Natural killer cell (primary cell): ENCODE results near the gene TRIP13. TPM values are rescaled to one million over a fixed set of nuclear protein-coding genes. Genes with fewer than 3 reads are reported as not detected.
"Not testable (repeated sequence)": the region's sequence is repeated elsewhere in the genome, so short reads cannot be mapped to it uniquely, and the experiment has no call there.

ENCODE experiments used
- ATAC-seq, 3 donors: fragments of 150-1000 bp in 2 of 3; fragments of 200-7000 bp in 1 of 3; cut with Tn5 transposase; 1 replicate in 1 of 3; 2 replicates in 2 of 3; pipeline ENCODE4 v1.10.0; 2021; ENCODE audit warnings: mild to moderate bottlenecking in 2 of 3, moderate library complexity in 2 of 3
- DNase-seq, 2 donors: peaks; one replicate each; pipeline versions ENCODE4 v3.0.0 to v3.0.0-alpha.2; 2013 to 2021; ENCODE audit warnings: mixed read lengths in 1 of 2
- H3K27ac ChIP-seq: one replicate; pipeline ENCODE4 v1.5.1; 2013; ENCODE audit warnings: mild to moderate bottlenecking, low read length
- H3K27me3 ChIP-seq: one replicate; pipeline ENCODE4 v1.6.1; 2013; ENCODE audit warnings: low read length; ENCODE audit not compliant: control insufficient read depth, insufficient read depth
- H3K36me3 ChIP-seq: one replicate; pipeline ENCODE4 v1.6.1; 2013; ENCODE audit warnings: low read length; ENCODE audit not compliant: control insufficient read depth, insufficient read depth
- H3K4me1 ChIP-seq: one replicate; pipeline ENCODE4 v1.6.1; 2013; ENCODE audit warnings: low read length; ENCODE audit not compliant: control insufficient read depth, insufficient read depth
- H3K4me3 ChIP-seq: one replicate; pipeline ENCODE4 v1.5.1; 2013; ENCODE audit warnings: low read length
- H3K9me3 ChIP-seq: one replicate; pipeline ENCODE4 v1.6.1; 2013; ENCODE audit warnings: low read length; ENCODE audit not compliant: control insufficient read depth, insufficient read depth
- H3K27ac Mint-ChIP-seq, 2 donors: one replicate each; pipeline ENCODE4 v1.8.0; 2022; ENCODE audit warnings: mild to moderate bottlenecking in 2 of 2, mixed read lengths in 2 of 2, moderate library complexity in 1 of 2
- H3K27me3 Mint-ChIP-seq, 2 donors: one replicate each; pipeline ENCODE4 v1.8.0; 2022; ENCODE audit warnings: low read depth in 2 of 2, mixed read lengths in 2 of 2
- H3K36me3 Mint-ChIP-seq: one replicate; pipeline ENCODE4 v1.8.0; 2022; ENCODE audit warnings: mixed read lengths
- H3K4me1 Mint-ChIP-seq, 2 donors: one replicate each; pipeline ENCODE4 v1.8.0; 2022; ENCODE audit warnings: mixed read lengths in 2 of 2
- H3K4me3 Mint-ChIP-seq: one replicate; pipeline ENCODE4 v1.8.0; 2022; ENCODE audit warnings: mild to moderate bottlenecking, moderate library complexity, mixed read lengths
- H3K9me3 Mint-ChIP-seq, 2 donors: one replicate each; pipeline ENCODE4 v1.8.0; 2022; ENCODE audit warnings: mixed read lengths in 2 of 2
- CTCF ChIP-seq: fragments of 200-600 bp; IDR thresholded peaks from one replicate; pipeline ENCODE4 v1.8.0; 2022; ENCODE audit warnings: antibody characterized with exemption
- WGBS: methylation state at CpG from one replicate; pipeline ENCODE4 v1.1.7; 2013; ENCODE audit warnings: missing lambda C conversion rate; ENCODE audit not compliant: insufficient coverage; 5-methylcytosine and 5-hydroxymethylcytosine counted together
- intact Hi-C: fragments of 100-400 bp; cut with micrococcal nuclease; formaldehyde crosslinking; loops from one replicate; pipeline ENCODE4 v1.14.2; 2022
- total RNA-seq, 4 donors: library from RNA; stranded (reverse); fragments of 120-200 nt in 1 of 4; gene quantifications; one replicate each; pipeline versions ENCODE4 v1.2.3 to v1.2.4, GENCODE V29; 2013 to 2022

The TRIP13 gene
- total RNA-seq, 3 donors from 2014 or later (not counting 1 experiment from before 2014, with no cell fraction given), result 0.45 to 0.57 (median 0.56) TPM

GRCh38 chr5:876398-877365, 16.0 kb upstream of the TRIP13 start:
- Histone ChIP-seq H3K27ac (no peak overlapping the region), H3K27me3 (no peaks in the 10 kb centered on the region), H3K4me3 (no peak overlapping the region), H3K9me3 (no peaks in the 10 kb centered on the region), H3K36me3 (peaks cover 55% of the 10 kb centered on the region), H3K4me1 (peaks cover 3% of the 10 kb centered on the region)
- Mint-ChIP-seq H3K27me3 (no peaks in the 10 kb centered on the region), H3K27ac (no peak overlapping the region), H3K4me1 (peaks cover 16% of the 10 kb centered on the region in 2 donors), H3K36me3 (peaks cover 16% of the 10 kb centered on the region), H3K9me3 (no peaks in the 10 kb centered on the region), H3K4me3 (no peak overlapping the region)
- DNase-seq (no peak), ATAC-seq (no peak)
- intact Hi-C loops, result no loop called here
- no peak for TF ChIP-seq CTCF
- 98% methylated on average over 28 of the region's 28 CpGs for WGBS

GRCh38 chr5:878125-878524, 14.6 kb upstream of the TRIP13 start:
- H3K4me1 ChIP-seq, result peaks cover 7% of the 10 kb centered on the region
- Mint-ChIP-seq H3K4me3 (no peak overlapping the region), H3K4me1 (peaks cover 26 to 30% of the 10 kb centered on the region in 2 donors), H3K27me3 (no peaks in the 10 kb centered on the region), H3K9me3 (peaks cover 8 to 10% of the 10 kb centered on the region in 2 donors), H3K27ac (no peak overlapping the region), H3K36me3 (peaks cover 22% of the 10 kb centered on the region)
- no peak overlapping the region for H3K27ac ChIP-seq
- no peak overlapping the region for H3K4me3 ChIP-seq
- intact Hi-C loops, result no loop called here
- no peak for TF ChIP-seq CTCF
- DNase-seq (no peak), ATAC-seq (peak in 1 of 3 donors; percentile 25)
- peaks cover 51% of the 10 kb centered on the region for H3K36me3 ChIP-seq
- peaks cover 11% of the 10 kb centered on the region for H3K9me3 ChIP-seq
- WGBS, result 96% methylated on average over 15 of the region's 15 CpGs
- H3K27me3 ChIP-seq, result no peaks in the 10 kb centered on the region

- peaks cover 55% of the 10 kb centered on the region for H3K36me3 ChIP-seq
- Mint-ChIP-seq H3K4me1 (peaks cover 24 to 30% of the 10 kb centered on the region in 2 donors), H3K9me3 (peaks cover 8 to 10% of the 10 kb centered on the region in 2 donors), H3K36me3 (peaks cover 24% of the 10 kb centered on the region)
- H3K4me1 ChIP-seq, H3K27ac Mint-ChIP-seq, DNase-seq, H3K27me3 Mint-ChIP-seq, H3K4me3 Mint-ChIP-seq, H3K27me3 ChIP-seq, ATAC-seq, intact Hi-C loops, H3K4me3 ChIP-seq, H3K27ac ChIP-seq: not testable (repeated sequence)
- WGBS, result no CpG with 5 or more reads among the region's 8 CpGs
- H3K9me3 ChIP-seq, result peaks cover 11% of the 10 kb centered on the region
Observed at GRCh38 chr5:878677-879076, 14.0 kb upstream of the TRIP13 start.

- intact Hi-C loops, result no loop called here
- H3K36me3 Mint-ChIP-seq, result peaks cover 8% of the 10 kb centered on the region
- H3K27me3 ChIP-seq, result no peaks in the 10 kb centered on the region
- H3K9me3 ChIP-seq, result peaks cover 11% of the 10 kb centered on the region
- 97% methylated on average over 35 of the region's 35 CpGs for WGBS
- peaks cover 7% of the 10 kb centered on the region for H3K4me1 ChIP-seq
- peaks cover 59% of the 10 kb centered on the region for H3K36me3 ChIP-seq
- no peak overlapping the region for H3K4me3 Mint-ChIP-seq
- peaks cover 24 to 36% of the 10 kb centered on the region in 2 donors for H3K4me1 Mint-ChIP-seq
- H3K4me3 ChIP-seq, result no peak overlapping the region
- H3K9me3 Mint-ChIP-seq, result peaks cover 8 to 10% of the 10 kb centered on the region in 2 donors
- ATAC-seq, result no peak
- no peak overlapping the region for H3K27ac ChIP-seq
- H3K27me3 Mint-ChIP-seq, result no peaks in the 10 kb centered on the region
- no peak for DNase-seq
- TF ChIP-seq CTCF, result no peak
- no peak overlapping the region for H3K27ac Mint-ChIP-seq
Observed at GRCh38 chr5:880816-881550, 11.7 kb upstream of the TRIP13 start.
